Adrenal gland (tissue), 12 donors: ENCODE data around the gene CAMTA1. TPM values are rescaled to one million over a fixed set of nuclear protein-coding genes. Genes with fewer than 3 reads are reported as not detected.

Source experiments
- DNase-seq, 7 donors: peaks; one replicate each; pipeline ENCODE4 v3.0.0-alpha.2; 2019 to 2020
- H3K27ac ChIP-seq, 5 donors: fragments of 200-600 bp; sonication (generic) in 4 of 5; 1 replicate in 3 of 5; 2 replicates in 2 of 5; pipeline versions ENCODE4 v1.5.1 to v1.8.0; 2016 to 2020; ENCODE audit warnings: mild to moderate bottlenecking in 1 of 5
- H3K27me3 ChIP-seq: fragments of 200-600 bp; 2 replicates; pipeline ENCODE4 v1.8.0; 2021
- H3K36me3 ChIP-seq, 2 donors: fragments of 200-600 bp; replicated peaks in 1 of 2; 1 replicate in 1 of 2; 2 replicates in 1 of 2; pipeline versions ENCODE4 v1.5.1 to v1.8.0; 2018 to 2022
- H3K4me1 ChIP-seq, 2 donors: fragments of 200-600 bp; replicated peaks in 1 of 2; 1 replicate in 1 of 2; 2 replicates in 1 of 2; pipeline versions ENCODE4 v1.5.1 to v1.8.0; 2018 to 2021
- H3K4me3 ChIP-seq, 4 donors: fragments of 200-600 bp; sonication (generic) in 3 of 4; one replicate each; pipeline ENCODE4 v1.5.1; 2016 to 2018
- H3K9me3 ChIP-seq, 3 donors: fragments of 200-600 bp; sonication (generic) in 1 of 3; replicated peaks in 1 of 3; 1 replicate in 2 of 3; 2 replicates in 1 of 3; pipeline versions ENCODE4 v1.5.1 to v1.8.0; 2016 to 2021
- CTCF ChIP-seq, 6 experiments: fragments of 450-650 bp in 4 of 6; fragments of 200-600 bp in 2 of 6; sonication (generic) in 1 of 6; IDR thresholded peaks; 1 replicate in 5 of 6; 2 replicates in 1 of 6; pipeline versions ENCODE4 v1.5.1 to v1.8.0; 2016 to 2021; ENCODE audit warnings: antibody characterized with exemption in 6 of 6, mild to moderate bottlenecking in 2 of 6, moderate library complexity in 1 of 6
- POLR2A ChIP-seq, 2 donors: fragments of 450-650 bp; IDR thresholded peaks; one replicate each; pipeline ENCODE4 v1.6.1; 2017; ENCODE audit warnings: antibody characterized with exemption in 2 of 2, mild to moderate bottlenecking in 2 of 2, moderate library complexity in 1 of 2
- WGBS, 4 donors: extraction: QIAGEN DNeasy Blood & Tissue Kit in 2 of 4; methylation state at CpG; one replicate each; pipeline versions ENCODE4 v1.1.5 to v1.1.7; 2013 to 2017; 5-methylcytosine and 5-hydroxymethylcytosine counted together
- intact Hi-C, 2 donors: fragments of 100-400 bp; cut with DNase I; formaldehyde crosslinking; loops; one replicate each; pipeline versions ENCODE4 v1.14.1 to v1.15.0; 2022 to 2023
- polyA plus RNA-seq, 3 donors: library from polyadenylated mRNA; stranded (reverse); fragments of 200-250 nt in 2 of 3; fragments of 350-450 nt in 1 of 3; fragmentation: Illumina TruSeq in 1 of 3; extraction: RNeasy Lipid Tissue Mini Kit (QIAGEN cat#74804) in 1 of 3; gene quantifications; one replicate each; pipeline ENCODE4 v1.2.3, GENCODE V29; 2013 to 2014
- total RNA-seq, 9 donors: library from RNA; depleted of rRNA in 4 of 9; stranded (reverse); fragments of >200 nt in 4 of 9; fragments of 120-200 nt in 1 of 9; fragmentation: NEBNext Ultra II Directional in 1 of 9; extraction: Animal tissue kit (Norgen Biotek cat#: 25700) in 1 of 9; gene quantifications; one replicate each; pipeline versions ENCODE4 v1.1.0 to v1.2.4, GENCODE V29; 2013 to 2023
- donor health status: healthy with polysubstance abuse.
- donor health status: Bipolar disorder and iron deficiency.
- donor health status: DM: yes; HTN: yes; CAD: no.
- donor health status: DM: no; HTN: no; CAD: no.
- donor health status: DM: no; HTN: no; CAD: no.
- donor health status: DM: yes; HTN: yes; CAD: no.

Gene CAMTA1
- total and polyA plus RNA-seq, 12 donors, result 62.9 to 141 (median 96.9) TPM

DNA sequence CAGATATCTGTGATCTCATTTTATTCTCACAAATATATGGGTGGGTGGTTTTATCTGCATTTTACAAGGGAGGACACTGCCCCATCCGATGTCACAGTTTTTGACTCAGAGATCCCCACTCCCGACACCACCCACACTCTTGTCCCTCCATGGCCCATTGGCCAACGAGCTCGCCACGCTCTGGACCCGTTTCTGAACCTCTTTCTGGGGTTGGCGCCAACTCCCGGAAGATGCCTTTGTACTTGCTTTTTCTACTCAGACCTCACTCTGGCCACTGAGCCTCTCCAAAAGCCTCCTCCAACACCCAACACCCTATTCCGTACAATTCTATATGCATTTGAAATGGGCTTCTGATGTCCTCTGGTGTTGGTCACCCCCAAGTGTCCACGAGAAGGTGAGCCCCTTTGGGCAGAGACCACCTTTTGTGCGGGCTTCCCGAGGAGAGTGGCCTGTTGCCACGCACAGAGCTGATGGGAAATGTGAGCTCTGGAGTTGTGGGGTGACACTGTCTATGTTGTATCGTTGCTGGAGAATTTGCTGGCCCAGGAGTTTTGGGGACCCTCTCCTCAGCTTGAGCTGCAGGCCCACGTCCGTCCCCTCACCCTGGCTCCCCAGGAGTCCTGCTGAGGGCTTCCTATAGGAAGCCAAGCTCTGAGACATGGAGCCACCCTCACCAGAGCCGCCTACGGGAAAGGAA lies 618.9 kb downstream of the CAMTA1 start:
- intact Hi-C loops, result no loop called here
- no peaks in the 10 kb centered on the region for H3K4me1 ChIP-seq
- 91 to 94% (median 93%) methylated on average over 16 to 18 of the region's 18 CpGs for WGBS, 4 donors
- H3K27me3 ChIP-seq, result no peaks in the 10 kb centered on the region
- peak in 2 of 7 donors; percentile 7 to 46 for DNase-seq
- no peak for TF ChIP-seq CTCF (IDR thresholded peaks at IDR 0.05)
- no peak for TF ChIP-seq POLR2A (IDR thresholded peaks at IDR 0.05)
- H3K4me3 ChIP-seq, result no peak overlapping the region
- no peak overlapping the region for H3K27ac ChIP-seq
- no peaks in the 10 kb centered on the region for H3K9me3 ChIP-seq
- no peaks in the 10 kb centered on the region for H3K36me3 ChIP-seq

DNA sequence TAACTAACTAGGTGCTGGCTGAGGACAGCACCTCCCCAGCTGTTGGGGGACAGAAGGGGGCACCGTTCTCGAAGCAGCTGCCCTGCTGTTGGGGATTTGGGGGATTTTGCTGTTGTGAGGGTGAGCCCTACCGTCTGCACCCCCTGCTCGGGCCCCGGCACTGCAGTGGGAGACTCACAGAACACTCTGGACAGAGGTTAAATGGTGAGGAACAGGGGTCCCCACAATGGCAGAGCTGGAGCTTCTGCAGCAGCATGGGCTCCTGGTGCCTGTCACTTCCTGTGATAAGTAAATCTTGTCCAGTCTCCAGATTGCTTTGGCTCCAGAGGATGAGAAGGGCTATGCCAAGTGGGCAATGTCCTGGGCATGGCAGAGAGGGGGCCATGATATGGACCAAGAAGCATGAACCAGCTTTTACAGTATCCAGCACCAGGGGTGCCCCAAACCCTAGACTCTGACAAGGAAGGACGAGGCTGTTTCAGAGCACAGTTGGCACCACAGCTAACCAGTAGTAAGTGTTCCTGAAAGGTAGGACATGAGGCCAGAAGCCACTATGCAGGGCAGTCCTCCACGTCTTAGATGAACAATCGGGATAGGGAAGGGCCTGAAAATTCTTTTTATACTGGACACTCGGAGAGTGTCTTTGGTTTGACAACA lies 620.7 kb downstream of the CAMTA1 start:
- 85 to 100% (median 90%) methylated on average over 9 of the region's 9 CpGs for WGBS, 4 donors
- peak in 1 of 7 donors; percentile 39 for DNase-seq
- no peaks in the 10 kb centered on the region for H3K9me3 ChIP-seq
- H3K27me3 ChIP-seq, result no peaks in the 10 kb centered on the region
- no peaks in the 10 kb centered on the region for H3K36me3 ChIP-seq
- H3K4me3 ChIP-seq, result no peak overlapping the region
- intact Hi-C loops, result no loop called here
- no peak overlapping the region for H3K27ac ChIP-seq
- TF ChIP-seq CTCF (IDR thresholded peaks at IDR 0.05) (no peak), POLR2A (IDR thresholded peaks at IDR 0.05) (no peak)
- H3K4me1 ChIP-seq, result no peaks in the 10 kb centered on the region

DNA sequence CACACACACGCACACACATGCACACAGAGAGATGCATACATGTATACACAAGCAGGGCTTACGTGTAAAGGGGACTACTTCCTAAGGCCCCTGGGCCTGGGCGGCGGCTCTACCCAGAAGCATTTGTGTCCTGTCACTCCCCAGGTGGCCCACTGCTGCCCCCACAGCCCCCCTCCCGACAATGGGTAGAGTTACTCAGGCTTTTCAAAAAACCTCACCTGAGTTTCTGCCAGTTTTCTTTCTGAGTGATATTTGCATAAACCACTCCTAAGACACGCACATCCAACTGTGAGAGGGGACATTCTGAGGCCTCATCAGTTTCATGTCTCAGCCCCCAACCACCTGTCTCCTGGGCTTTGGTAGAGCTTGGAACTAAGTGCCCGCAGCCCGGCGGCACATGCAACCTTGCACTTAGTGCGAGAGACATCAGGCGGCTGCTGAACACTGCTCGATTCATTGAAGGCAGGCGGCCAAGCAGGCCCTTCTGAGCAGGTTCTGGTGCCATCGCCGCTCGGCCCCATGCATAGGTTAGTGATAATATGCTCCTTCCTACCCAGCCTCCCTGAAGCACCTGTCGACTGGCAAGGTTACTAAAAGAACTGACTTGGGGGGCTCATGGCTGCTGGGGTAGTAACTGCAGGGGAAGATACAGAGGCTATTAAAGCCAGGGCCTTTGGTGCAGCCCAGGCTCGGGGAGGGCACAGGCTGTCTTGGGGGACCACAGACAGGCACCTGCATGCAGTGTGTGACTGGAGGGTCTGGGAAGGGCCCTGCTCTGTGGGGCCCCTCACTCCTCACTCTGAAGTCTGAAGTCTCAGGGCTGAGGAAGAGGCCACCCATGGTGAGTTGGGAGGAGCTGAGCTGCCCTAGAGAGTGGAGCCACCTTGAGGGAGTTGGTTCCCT lies 621.6 kb downstream of the CAMTA1 start:
- Histone ChIP-seq H3K36me3 (no peaks in the 10 kb centered on the region), H3K4me1 (no peaks in the 10 kb centered on the region), H3K27ac (no peak overlapping the region), H3K27me3 (no peaks in the 10 kb centered on the region), H3K9me3 (no peaks in the 10 kb centered on the region), H3K4me3 (no peak overlapping the region)
- intact Hi-C loops, result no loop called here
- peak in 2 of 7 donors; percentile 7 to 45 for DNase-seq
- no peak for TF ChIP-seq CTCF (IDR thresholded peaks at IDR 0.05)
- no peak for TF ChIP-seq POLR2A (IDR thresholded peaks at IDR 0.05)
- WGBS, 4 donors, result 94 to 96% (median 95%) methylated on average over 10 to 18 of the region's 18 CpGs

DNA sequence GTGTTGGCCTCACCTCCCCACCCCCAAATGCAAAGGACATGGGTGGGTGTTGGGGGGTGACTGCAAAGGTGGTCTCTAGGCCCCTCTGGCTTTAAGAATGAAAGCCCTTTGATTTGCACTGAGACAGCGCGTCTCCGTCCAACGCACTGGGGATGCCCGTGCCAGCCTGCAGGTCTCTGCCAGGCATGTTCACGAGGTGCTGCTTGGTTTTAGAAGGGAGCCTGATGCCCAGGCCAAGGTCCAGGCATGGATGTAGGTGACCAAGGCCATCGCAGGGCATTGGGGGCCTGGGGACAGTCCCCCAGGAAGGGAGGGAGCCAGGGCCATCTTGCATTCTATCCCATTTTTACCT lies 622.3 kb downstream of the CAMTA1 start:
- Histone ChIP-seq H3K27ac (no peak overlapping the region), H3K36me3 (no peaks in the 10 kb centered on the region), H3K4me1 (no peaks in the 10 kb centered on the region), H3K4me3 (no peak overlapping the region), H3K27me3 (no peaks in the 10 kb centered on the region), H3K9me3 (no peaks in the 10 kb centered on the region)
- TF ChIP-seq POLR2A (IDR thresholded peaks at IDR 0.05), result no peak
- no peak for TF ChIP-seq CTCF (IDR thresholded peaks at IDR 0.05)
- DNase-seq, result peak in 2 of 7 donors; percentile 5 to 21
- intact Hi-C loops, result no loop called here
- 80 to 96% (median 89%) methylated on average over 2 to 7 of the region's 7 CpGs for WGBS, 4 donors
